HUDEP-2 (cell line): ENCODE measurements around the gene HEXA.

ENCODE experiments used
- DNase-seq, 76 experiments: peaks; one replicate each; lab custom pipeline; 2025; ENCODE audit not compliant: unreplicated experiment in 76 of 76; lab: John Stamatoyannopoulos, UW

The HEXA gene

DNA sequence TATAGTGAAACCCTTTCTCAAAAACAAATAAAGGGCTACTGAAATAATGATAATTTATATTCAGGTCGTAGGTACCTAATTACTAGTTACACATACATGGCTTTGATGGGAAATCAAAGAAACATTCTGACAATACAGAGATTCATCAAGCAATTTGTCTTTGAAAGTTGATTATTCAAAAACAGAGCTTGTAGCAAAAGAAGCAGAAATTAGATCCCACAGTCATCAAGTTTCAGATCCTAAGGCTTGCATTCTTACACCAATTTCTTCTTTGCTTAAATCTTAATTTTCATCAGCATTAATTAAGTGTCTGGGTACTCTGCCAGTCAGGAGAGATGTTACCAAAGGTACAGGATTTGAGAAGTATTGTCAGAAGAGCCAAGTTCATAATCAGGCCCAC is 1.5 kb upstream of the HEXA start:
- DNase-seq, result no peak

GRCh38 chr15:72375501-72375845 is 341 bp downstream of the HEXA start:
- DNase-seq, result peak in 33 of 76 experiments; percentile 5 to 61 (median 39)

GRCh38 chr15:72372361-72372760 is 3.5 kb downstream of the HEXA start:
- DNase-seq, result no peak

DNA sequence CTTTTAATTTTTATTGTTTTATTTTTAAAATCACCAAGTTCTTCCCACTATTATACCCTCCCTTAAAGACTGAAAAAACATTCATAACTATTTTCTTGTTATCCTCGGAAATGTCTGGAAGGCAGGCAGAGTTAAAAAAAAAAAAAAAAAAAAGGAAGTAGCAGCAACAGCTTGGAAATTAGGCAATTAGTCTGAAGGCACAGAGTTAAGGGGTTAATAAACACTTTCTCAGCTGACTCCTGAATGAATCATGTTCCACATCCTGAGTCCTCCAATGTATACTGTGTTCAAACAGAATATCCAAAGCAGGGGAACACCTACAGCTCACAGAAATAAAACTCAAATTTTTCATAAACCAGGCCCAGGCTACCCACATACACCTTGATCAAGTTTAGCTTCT is 5.8 kb downstream of the HEXA start:
- no peak for DNase-seq

- DNase-seq, result no peak
Measured at GRCh38 chr15:72368899-72369298, 6.9 kb downstream of the HEXA start.

DNA sequence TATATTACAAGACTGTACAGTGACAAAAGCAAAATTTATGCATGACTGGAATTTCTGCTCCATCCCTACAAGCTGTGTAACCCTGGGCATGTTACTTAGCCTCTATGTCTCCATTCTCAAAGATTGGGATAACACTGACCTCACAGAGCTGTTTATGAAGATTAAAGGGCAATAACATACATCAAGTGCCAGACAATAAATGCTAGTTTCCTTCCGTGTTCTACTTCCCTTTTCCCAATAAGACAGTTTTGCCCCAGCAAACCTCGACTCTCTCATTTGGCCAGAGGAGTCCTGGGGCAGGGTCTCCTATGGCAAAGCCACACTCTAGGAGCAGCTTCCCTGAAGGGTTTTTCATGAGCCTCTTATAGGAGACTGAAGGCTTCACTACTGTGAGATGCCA is 7.5 kb downstream of the HEXA start:
- no peak for DNase-seq

DNA sequence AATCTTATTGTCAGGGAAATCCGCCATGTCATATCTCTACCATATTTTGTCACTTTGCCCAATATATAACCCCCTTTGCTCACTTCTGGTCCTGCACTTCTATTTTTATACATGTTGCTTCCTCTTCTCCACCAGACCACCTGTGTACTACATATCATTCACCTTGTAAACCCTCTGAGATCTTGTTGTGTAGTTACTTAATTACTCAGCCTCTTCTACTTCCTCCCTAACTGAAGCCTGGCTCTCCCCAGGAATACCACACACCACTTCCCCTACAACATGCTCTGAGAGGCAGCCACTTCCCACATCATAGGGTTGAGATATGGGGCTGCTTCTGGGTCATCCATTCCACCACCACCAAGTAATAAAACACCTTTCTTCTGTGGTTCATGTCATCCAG is 10.0 kb downstream of the HEXA start:
- DNase-seq, result no peak

GRCh38 chr15:72361176-72361575 is 14.6 kb downstream of the HEXA start:
- DNase-seq, result no peak

DNA sequence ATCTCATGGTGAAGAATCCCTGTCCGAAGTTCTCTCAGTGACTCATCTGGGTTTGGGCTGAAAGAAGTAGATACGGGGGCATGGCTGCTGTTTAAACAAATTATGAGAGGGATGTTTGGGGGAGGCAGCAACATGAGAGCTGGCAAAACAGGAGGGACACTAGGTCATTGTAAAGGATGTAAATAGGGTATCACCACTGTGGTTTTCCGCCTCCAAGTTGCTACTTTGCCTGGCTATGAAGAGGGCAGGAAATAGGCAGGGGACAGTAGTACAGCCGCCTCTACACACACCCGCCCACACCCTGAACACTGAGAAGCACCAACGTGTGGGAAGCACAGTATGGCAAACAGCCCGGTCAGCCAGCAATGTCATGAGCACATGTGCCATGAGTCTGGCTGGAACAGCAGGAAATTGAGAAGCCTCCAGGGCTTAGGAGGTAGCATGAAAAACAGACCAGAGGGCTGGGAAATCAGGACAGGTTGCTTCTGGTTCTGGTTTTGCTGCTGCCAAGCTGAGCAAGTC is 17.1 kb downstream of the HEXA start:
- DNase-seq, result peak in 63 of 76 experiments; percentile 3 to 82 (median 49)

DNA sequence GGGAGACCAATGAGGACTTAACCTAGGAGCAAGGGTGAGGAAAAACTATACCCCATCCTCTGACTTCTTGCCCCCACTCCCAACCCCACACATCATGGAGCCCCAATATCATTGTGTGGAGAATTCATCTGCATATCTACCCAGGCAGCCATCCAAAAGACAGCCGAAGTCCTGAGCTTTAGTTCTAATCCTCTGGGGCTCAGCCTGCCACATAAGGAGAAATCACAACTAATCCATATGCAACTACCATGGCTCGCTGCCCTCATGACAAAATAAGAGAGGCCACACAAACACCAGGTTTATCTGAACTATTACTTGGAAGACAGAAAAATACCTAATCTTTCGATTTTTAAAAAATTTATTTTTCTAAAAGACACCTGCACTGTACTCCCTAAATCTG is 17.7 kb downstream of the HEXA start:
- DNase-seq, result no peak

GRCh38 chr15:72354496-72354895 is 21.3 kb downstream of the HEXA start:
- no peak for DNase-seq

- no peak for DNase-seq
Measured at GRCh38 chr15:72353266-72353665, 22.5 kb downstream of the HEXA start.

- no peak for DNase-seq
Measured at GRCh38 chr15:72345806-72346205, 30.0 kb downstream of the HEXA start.

DNA sequence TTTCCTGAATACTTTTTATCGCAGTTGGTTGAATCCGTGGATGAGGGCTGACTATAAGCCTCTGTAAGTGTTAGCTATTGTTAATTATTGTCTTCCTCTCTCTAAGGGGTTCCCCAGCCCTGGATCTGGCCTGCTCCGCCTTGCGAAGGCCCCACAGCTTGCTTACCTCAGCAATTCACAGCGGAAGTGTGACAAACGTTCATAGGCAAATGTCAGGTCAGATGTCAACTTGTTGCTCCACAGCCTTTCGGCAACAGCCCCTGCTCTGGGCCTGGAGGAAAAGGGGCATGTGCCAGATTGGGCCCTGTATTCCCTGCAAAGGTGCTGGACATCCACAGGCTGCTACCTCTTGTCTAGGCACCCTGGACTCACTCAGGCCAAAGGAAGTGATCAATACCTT is 30.5 kb downstream of the HEXA start:
- DNase-seq, result no peak

GRCh38 chr15:72344602-72345001 is 31.2 kb downstream of the HEXA start:
- no peak for DNase-seq

- peak in 9 of 76 experiments; percentile 0 to 42 (median 10) for DNase-seq
Measured at GRCh38 chr15:72342385-72342784, 33.4 kb downstream of the HEXA start.

DNA sequence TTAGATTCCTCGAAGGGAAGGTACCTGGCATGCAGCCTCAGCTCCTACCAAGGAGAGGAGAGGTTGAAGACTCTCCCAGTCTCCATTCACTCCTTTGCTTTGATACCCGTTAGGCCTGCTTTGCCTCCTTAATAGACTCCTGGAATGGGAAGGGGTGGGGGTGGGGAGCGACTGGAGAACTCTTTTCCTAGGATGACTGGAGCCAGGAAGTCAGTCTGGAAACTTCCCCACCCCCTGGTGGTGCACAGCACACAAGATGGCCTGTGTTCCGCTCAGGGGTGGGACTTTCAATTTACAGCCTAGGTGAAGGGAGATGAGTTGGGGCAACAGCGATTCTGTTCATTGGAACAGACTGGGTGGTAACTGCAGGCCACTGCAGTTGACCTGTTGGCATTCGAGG is 34.5 kb downstream of the HEXA start:
- DNase-seq, result no peak

GRCh38 chr15:72340366-72340765 is 35.4 kb downstream of the HEXA start:
- no peak for DNase-seq

DNA sequence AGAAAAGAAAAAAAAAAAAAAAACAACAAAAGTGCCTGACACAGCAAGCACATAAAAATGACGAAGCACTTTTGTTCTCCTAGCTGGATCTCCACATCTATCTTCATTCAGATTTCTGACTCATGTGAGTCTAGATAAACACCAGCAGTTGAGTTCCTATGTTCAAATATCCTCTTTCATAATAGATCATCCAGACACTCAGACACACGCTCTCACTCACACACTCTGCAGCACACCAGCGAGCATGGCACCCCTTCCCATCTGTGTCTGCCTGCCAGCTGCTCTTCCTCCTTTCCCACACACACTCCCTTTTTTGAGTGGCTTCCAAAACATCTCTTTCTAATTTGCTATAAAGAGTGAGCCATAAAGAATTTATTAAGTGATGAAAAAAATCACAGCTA is 36.0 kb downstream of the HEXA start:
- peak in 1 of 76 experiments; percentile 6 for DNase-seq

- DNase-seq, result no peak
Measured at GRCh38 chr15:72338617-72339321, 37.0 kb downstream of the HEXA start.

GRCh38 chr15:72338148-72338547 is 37.7 kb downstream of the HEXA start:
- no peak for DNase-seq

DNA sequence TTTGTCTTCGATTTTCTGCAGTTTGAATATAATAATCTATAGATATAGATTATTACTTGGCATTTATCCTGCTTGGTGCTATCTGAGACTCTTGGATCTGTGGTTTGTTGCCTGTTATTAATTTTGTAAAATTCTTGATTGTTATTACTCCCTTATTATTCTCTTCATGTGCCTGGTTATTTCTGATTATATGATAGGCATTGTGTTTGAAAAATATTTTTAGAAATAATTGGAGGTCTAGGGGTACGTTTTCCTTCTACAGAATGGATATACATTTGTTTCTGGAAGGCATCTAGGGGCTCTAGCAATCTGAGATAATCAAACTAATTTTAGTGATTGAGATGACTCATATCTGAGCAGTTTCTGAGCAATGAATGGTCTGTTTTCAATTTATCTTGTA is 41.0 kb downstream of the HEXA start:
- no peak for DNase-seq

- DNase-seq, result no peak
Measured at GRCh38 chr15:72331021-72331420, 44.8 kb downstream of the HEXA start.
